ENCODE data around the gene GOLGA6L4. TPM values are rescaled to one million over a fixed set of nuclear protein-coding genes. Genes with fewer than 3 reads are reported as not detected.
"Not testable (repeated sequence)": the region's sequence is repeated elsewhere in the genome, so short reads cannot be mapped to it uniquely, and the experiment has no call there.

GOLGA6L4 gene
- total RNA-seq = 1 to 10 TPM; 1.0 to 1.9 (median 1.6) TPM

- intact Hi-C loops (cut with DNase I; ENCODE audit: low total_unique reads); H3K4me3 ChIP-seq (ENCODE audit: low read depth, poor library complexity, severe bottlenecking); DNase-seq (ENCODE audit: low spot score in 2 of 2): not testable (repeated sequence)
- no CpG with 5 or more reads among the region's 13 CpGs for WGBS, 2 donors
Observed at GRCh38 chr15:84235573-84235972, at the start of gene GOLGA6L4. GOLGA6L4 (plus strand) TSS chr15:84235773; CDS start chr15:84235835, 62 bp downstream.

- intact Hi-C loops (cut with DNase I; ENCODE audit: low total_unique reads); DNase-seq (ENCODE audit: low spot score in 2 of 2); H3K4me3 ChIP-seq (ENCODE audit: low read depth, poor library complexity, severe bottlenecking): not testable (repeated sequence)
- no CpG with 5 or more reads among the region's 5 CpGs for WGBS, 2 donors
Observed at GRCh38 chr15:84192982-84193381, 42.6 kb upstream of the GOLGA6L4 start.

- DNase-seq (ENCODE audit: low spot score in 2 of 2); H3K4me3 ChIP-seq (ENCODE audit: low read depth, poor library complexity, severe bottlenecking); intact Hi-C loops (cut with DNase I; ENCODE audit: low total_unique reads): not testable (repeated sequence)
- WGBS, 2 donors = no CpG with 5 or more reads among the region's 8 CpGs
Observed at GRCh38 chr15:84195603-84196002, 40.0 kb upstream of the GOLGA6L4 start.

- WGBS, 2 donors = no CpG with 5 or more reads among the region's 14 CpGs
- H3K4me3 ChIP-seq (ENCODE audit: low read depth, poor library complexity, severe bottlenecking); DNase-seq (ENCODE audit: low spot score in 2 of 2); intact Hi-C loops (cut with DNase I; ENCODE audit: low total_unique reads): not testable (repeated sequence)
Observed at GRCh38 chr15:84196530-84197188, 38.9 kb upstream of the GOLGA6L4 start.

- DNase-seq (ENCODE audit: low spot score in 2 of 2) = peak in 1 of 2 donors; percentile 43
- H3K4me3 ChIP-seq (ENCODE audit: low read depth, poor library complexity, severe bottlenecking) = not testable (repeated sequence)
Observed at GRCh38 chr15:84199865-84200264, 35.7 kb upstream of the GOLGA6L4 start.

GRCh38 chr15:84246441-84246840 is 10.9 kb downstream of the GOLGA6L4 start:
- H3K4me3 ChIP-seq (ENCODE audit: low read depth, poor library complexity, severe bottlenecking); intact Hi-C loops (cut with DNase I; ENCODE audit: low total_unique reads); DNase-seq (ENCODE audit: low spot score in 2 of 2): not testable (repeated sequence)
- WGBS, 2 donors = 100% methylated on average over 1 of the region's 7 CpGs; no CpG with 5 or more reads in 1 of the 2 donors

More at GRCh38 chr15:84199865-84200264, 35.7 kb upstream of the GOLGA6L4 start:
- intact Hi-C loops (cut with DNase I; ENCODE audit: low total_unique reads) = not testable (repeated sequence)
- no CpG with 5 or more reads among the region's 16 CpGs for WGBS, 2 donors
